ENCODE measurements around the gene TRHDE.

The TRHDE gene

GRCh38 chr12:72286526-72286925 is 14.4 kb downstream of the TRHDE start:
- Histone ChIP-seq H3K9me2 (ENCODE audit: low read depth, low read length) (no peaks in the 10 kb centered on the region), H3K4me3 (ENCODE audit: low read depth, low read length, poor library complexity, severe bottlenecking) (no peak overlapping the region), H3K9ac (ENCODE audit: low read length) (no peak overlapping the region), H3K27me3 (ENCODE audit: insufficient read depth, low read length) (no peaks in the 10 kb centered on the region), H3K79me2 (ENCODE audit: insufficient read depth, low read length) (no peaks in the 10 kb centered on the region), H3K36me3 (ENCODE audit: insufficient read depth, low read length) (no peaks in the 10 kb centered on the region), H2AFZ (ENCODE audit: low read length) (no peak overlapping the region), H3K4me2 (ENCODE audit: low read length) (no peak overlapping the region), H3F3A (ENCODE audit: insufficient read depth, low read length) (no peaks in the 10 kb centered on the region; the same call in 1 of the 2 replicates), H3K4me1 (ENCODE audit: insufficient read depth, low read length, severe bottlenecking) (no peaks in the 10 kb centered on the region), H3K27ac (ENCODE audit: low read depth, low read length, poor library complexity, severe bottlenecking) (no peak overlapping the region), H3K9me3 (ENCODE audit: low read length) (no peaks in the 10 kb centered on the region), H4K20me1 (ENCODE audit: insufficient read depth, low read length) (no peaks in the 10 kb centered on the region)
- TF ChIP-seq, protein P1, sequence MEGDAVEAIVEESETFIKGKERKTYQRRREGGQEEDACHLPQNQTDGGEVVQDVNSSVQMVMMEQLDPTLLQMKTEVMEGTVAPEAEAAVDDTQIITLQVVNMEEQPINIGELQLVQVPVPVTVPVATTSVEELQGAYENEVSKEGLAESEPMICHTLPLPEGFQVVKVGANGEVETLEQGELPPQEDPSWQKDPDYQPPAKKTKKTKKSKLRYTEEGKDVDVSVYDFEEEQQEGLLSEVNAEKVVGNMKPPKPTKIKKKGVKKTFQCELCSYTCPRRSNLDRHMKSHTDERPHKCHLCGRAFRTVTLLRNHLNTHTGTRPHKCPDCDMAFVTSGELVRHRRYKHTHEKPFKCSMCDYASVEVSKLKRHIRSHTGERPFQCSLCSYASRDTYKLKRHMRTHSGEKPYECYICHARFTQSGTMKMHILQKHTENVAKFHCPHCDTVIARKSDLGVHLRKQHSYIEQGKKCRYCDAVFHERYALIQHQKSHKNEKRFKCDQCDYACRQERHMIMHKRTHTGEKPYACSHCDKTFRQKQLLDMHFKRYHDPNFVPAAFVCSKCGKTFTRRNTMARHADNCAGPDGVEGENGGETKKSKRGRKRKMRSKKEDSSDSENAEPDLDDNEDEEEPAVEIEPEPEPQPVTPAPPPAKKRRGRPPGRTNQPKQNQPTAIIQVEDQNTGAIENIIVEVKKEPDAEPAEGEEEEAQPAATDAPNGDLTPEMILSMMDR (IDR thresholded peaks at IDR 0.05; ENCODE audit: low read length): no peak
- TF ChIP-seq EZH2 (IDR thresholded peaks at IDR 0.05; ENCODE audit: borderline replicate concordance, low read length): no peak

- Histone ChIP-seq H3K27me3 (ENCODE audit: insufficient read depth, low read length) (no peaks in the 10 kb centered on the region), H3K79me2 (ENCODE audit: insufficient read depth, low read length) (no peaks in the 10 kb centered on the region), H3K9me2 (ENCODE audit: low read depth, low read length) (no peaks in the 10 kb centered on the region), H4K20me1 (ENCODE audit: insufficient read depth, low read length) (no peaks in the 10 kb centered on the region), H3F3A (ENCODE audit: insufficient read depth, low read length) (no peaks in the 10 kb centered on the region; the same call in 1 of the 2 replicates), H3K4me3 (ENCODE audit: low read depth, low read length, poor library complexity, severe bottlenecking) (no peak overlapping the region), H3K4me2 (ENCODE audit: low read length) (no peak overlapping the region), H3K27ac (ENCODE audit: low read depth, low read length, poor library complexity, severe bottlenecking) (no peak overlapping the region), H3K36me3 (ENCODE audit: insufficient read depth, low read length) (no peaks in the 10 kb centered on the region), H3K9me3 (ENCODE audit: low read length) (no peaks in the 10 kb centered on the region), H2AFZ (ENCODE audit: low read length) (no peak overlapping the region), H3K4me1 (ENCODE audit: insufficient read depth, low read length, severe bottlenecking) (no peaks in the 10 kb centered on the region), H3K9ac (ENCODE audit: low read length) (no peak overlapping the region)
- TF ChIP-seq, protein P1 (IDR thresholded peaks at IDR 0.05; ENCODE audit: low read length): no peak
- TF ChIP-seq EZH2 (IDR thresholded peaks at IDR 0.05; ENCODE audit: borderline replicate concordance, low read length): no peak
Observed at GRCh38 chr12:72288436-72288835, 16.3 kb downstream of the TRHDE start.

DNA sequence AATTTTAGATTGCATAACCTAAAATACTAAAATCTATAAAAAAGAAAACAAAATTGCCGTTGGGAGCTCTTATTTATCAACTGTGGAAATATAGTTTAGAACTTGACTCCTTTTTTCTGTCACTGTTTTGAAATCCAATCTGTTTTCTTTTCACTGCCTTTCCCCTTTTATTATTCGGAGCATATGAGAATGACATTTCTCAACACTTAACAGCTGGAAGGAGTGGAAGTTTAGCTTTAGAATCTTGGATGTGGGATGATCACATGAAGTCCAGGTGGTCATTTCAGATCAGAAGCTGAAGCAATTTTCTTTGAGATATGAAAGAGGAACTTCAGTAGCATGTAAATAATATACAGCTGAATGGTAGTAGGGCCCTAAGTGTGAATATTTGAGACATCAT is 16.7 kb downstream of the TRHDE start:
- no peaks in the 10 kb centered on the region for H4K20me1 ChIP-seq (ENCODE audit: insufficient read depth, low read length)
- H3K27me3 ChIP-seq (ENCODE audit: insufficient read depth, low read length): no peaks in the 10 kb centered on the region
- TF ChIP-seq EZH2 (IDR thresholded peaks at IDR 0.05; ENCODE audit: borderline replicate concordance, low read length): no peak
- TF ChIP-seq, protein P1 (IDR thresholded peaks at IDR 0.05; ENCODE audit: low read length): no peak
- no peaks in the 10 kb centered on the region for H3K9me2 ChIP-seq (ENCODE audit: low read depth, low read length)
- H2AFZ ChIP-seq (ENCODE audit: low read length): no peak overlapping the region
- H3K4me1 ChIP-seq (ENCODE audit: insufficient read depth, low read length, severe bottlenecking): no peaks in the 10 kb centered on the region
- H3K4me3 ChIP-seq (ENCODE audit: low read depth, low read length, poor library complexity, severe bottlenecking): no peak overlapping the region
- H3K79me2 ChIP-seq (ENCODE audit: insufficient read depth, low read length): no peaks in the 10 kb centered on the region
- H3K4me2 ChIP-seq (ENCODE audit: low read length): no peak overlapping the region
- H3K27ac ChIP-seq (ENCODE audit: low read depth, low read length, poor library complexity, severe bottlenecking): no peak overlapping the region
- no peaks in the 10 kb centered on the region; the same call in 1 of the 2 replicates for H3F3A ChIP-seq (ENCODE audit: insufficient read depth, low read length)
- H3K36me3 ChIP-seq (ENCODE audit: insufficient read depth, low read length): no peaks in the 10 kb centered on the region
- no peaks in the 10 kb centered on the region for H3K9me3 ChIP-seq (ENCODE audit: low read length)
- no peak overlapping the region for H3K9ac ChIP-seq (ENCODE audit: low read length)

Data from OCI-LY1 (cell line).